Transverse colon (tissue), 4 donors: Measurements from ENCODE around the gene CEP162.

ENCODE experiments used
- POLR2AphosphoS5 ChIP-seq, 3 donors: sonication (generic); formaldehyde crosslinking; IDR thresholded peaks; one replicate each; pipeline ENCODE4 v1.6.1; 2016; ENCODE audit warnings: antibody characterized with exemption in 3 of 3
- TF ChIP-seq, protein P1 (sequence below), 5 experiments: fragments of 200-600 bp in 3 of 5; fragments of 450-650 bp in 2 of 5; sonication (generic) in 3 of 5; IDR thresholded peaks; 1 replicate in 2 of 5; 2 replicates in 3 of 5; pipeline ENCODE4 v1.5.1; 2016 to 2017; ENCODE audit warnings: antibody characterized with exemption in 5 of 5, inconsistent platforms in 3 of 5, mild to moderate bottlenecking in 2 of 5, moderate library complexity in 1 of 5

DNA sequence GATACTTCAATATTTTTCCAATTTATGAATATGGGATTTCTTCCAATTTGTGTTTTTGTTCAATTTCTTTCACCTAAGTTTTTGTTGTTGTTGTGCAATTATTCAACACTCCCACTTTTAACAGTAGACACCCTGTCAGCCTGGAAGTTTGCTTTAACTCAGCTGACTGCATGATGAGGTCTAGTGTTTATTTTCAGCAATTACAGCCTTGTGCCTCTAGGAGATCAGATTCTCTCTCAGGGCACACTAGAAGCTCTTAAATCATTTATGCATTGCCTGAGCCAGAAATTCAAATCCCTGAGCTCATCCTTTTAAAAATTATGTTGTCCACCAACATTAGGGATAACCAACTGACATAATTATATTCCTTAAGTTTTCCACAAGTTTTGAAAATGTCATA is 108.2 kb downstream of the CEP162 start:
- TF ChIP-seq, protein P1, sequence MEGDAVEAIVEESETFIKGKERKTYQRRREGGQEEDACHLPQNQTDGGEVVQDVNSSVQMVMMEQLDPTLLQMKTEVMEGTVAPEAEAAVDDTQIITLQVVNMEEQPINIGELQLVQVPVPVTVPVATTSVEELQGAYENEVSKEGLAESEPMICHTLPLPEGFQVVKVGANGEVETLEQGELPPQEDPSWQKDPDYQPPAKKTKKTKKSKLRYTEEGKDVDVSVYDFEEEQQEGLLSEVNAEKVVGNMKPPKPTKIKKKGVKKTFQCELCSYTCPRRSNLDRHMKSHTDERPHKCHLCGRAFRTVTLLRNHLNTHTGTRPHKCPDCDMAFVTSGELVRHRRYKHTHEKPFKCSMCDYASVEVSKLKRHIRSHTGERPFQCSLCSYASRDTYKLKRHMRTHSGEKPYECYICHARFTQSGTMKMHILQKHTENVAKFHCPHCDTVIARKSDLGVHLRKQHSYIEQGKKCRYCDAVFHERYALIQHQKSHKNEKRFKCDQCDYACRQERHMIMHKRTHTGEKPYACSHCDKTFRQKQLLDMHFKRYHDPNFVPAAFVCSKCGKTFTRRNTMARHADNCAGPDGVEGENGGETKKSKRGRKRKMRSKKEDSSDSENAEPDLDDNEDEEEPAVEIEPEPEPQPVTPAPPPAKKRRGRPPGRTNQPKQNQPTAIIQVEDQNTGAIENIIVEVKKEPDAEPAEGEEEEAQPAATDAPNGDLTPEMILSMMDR (IDR thresholded peaks at IDR 0.05) = no peak
- TF ChIP-seq POLR2AphosphoS5 (IDR thresholded peaks at IDR 0.05) = no peak
